ENCODE measurements around the gene PCNX4.

PCNX4 gene

DNA sequence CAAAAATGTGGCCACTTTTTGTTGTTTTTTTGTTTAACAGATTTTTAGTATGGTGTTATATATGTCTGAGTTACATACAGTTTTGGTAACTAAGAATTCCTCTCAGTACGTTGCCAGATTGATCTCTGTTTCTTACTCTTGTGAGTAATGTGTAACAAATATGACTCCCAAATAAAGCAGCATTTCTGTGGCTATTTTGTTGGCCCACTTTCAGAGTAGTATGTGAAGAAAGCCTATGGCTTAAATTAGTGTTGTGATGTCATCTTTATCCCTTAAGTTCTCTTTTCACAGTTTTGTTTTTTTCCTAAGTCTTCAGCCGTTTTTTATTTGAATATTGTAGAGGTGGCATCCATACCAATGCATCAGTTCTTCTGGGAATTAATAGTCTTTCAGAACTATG, 10.7 kb downstream of the PCNX4 start:
- Histone ChIP-seq H3F3A (ENCODE audit: insufficient read depth, low read length) (no peaks in the 10 kb centered on the region), H3K79me2 (ENCODE audit: insufficient read depth, low read length) (peaks cover 37% of the 10 kb centered on the region), H3K9me2 (ENCODE audit: low read depth, low read length) (no peaks in the 10 kb centered on the region), H3K4me2 (ENCODE audit: low read length) (no peak overlapping the region), H4K20me1 (ENCODE audit: insufficient read depth, low read length) (no peaks in the 10 kb centered on the region), H3K4me3 (ENCODE audit: low read depth, low read length, poor library complexity, severe bottlenecking) (no peak overlapping the region), H3K9me3 (ENCODE audit: low read length) (no peaks in the 10 kb centered on the region), H3K27me3 (ENCODE audit: insufficient read depth, low read length) (no peaks in the 10 kb centered on the region), H3K4me1 (ENCODE audit: insufficient read depth, low read length, severe bottlenecking) (no peaks in the 10 kb centered on the region), H3K9ac (ENCODE audit: low read length) (no peak overlapping the region), H3K27ac (ENCODE audit: low read depth, low read length, poor library complexity, severe bottlenecking) (no peak overlapping the region), H3K36me3 (ENCODE audit: insufficient read depth, low read length) (peaks cover 20% of the 10 kb centered on the region), H2AFZ (ENCODE audit: low read length) (no peak overlapping the region)
- TF ChIP-seq, protein P1, sequence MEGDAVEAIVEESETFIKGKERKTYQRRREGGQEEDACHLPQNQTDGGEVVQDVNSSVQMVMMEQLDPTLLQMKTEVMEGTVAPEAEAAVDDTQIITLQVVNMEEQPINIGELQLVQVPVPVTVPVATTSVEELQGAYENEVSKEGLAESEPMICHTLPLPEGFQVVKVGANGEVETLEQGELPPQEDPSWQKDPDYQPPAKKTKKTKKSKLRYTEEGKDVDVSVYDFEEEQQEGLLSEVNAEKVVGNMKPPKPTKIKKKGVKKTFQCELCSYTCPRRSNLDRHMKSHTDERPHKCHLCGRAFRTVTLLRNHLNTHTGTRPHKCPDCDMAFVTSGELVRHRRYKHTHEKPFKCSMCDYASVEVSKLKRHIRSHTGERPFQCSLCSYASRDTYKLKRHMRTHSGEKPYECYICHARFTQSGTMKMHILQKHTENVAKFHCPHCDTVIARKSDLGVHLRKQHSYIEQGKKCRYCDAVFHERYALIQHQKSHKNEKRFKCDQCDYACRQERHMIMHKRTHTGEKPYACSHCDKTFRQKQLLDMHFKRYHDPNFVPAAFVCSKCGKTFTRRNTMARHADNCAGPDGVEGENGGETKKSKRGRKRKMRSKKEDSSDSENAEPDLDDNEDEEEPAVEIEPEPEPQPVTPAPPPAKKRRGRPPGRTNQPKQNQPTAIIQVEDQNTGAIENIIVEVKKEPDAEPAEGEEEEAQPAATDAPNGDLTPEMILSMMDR (IDR thresholded peaks at IDR 0.05; ENCODE audit: low read length): no peak
- TF ChIP-seq EZH2 (IDR thresholded peaks at IDR 0.05; ENCODE audit: borderline replicate concordance, low read length): no peak

DNA sequence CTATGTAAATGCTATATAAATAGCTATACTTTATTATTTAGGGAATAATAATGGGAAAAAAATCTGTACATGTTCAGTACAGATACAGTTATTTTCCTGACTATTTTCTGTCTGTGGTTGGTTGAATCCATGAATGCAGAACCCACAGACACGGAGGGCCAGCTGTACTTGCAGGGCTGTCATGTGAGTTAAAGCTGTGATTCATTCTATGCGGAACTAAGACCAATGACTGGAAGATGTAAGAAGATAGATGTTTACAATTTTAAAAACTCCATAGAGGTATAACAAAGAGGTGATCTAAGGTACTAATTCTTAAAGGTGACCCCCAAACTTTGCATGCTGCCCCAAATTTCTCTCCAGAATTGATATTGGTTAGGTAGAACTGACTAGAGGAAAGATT, 14.6 kb downstream of the PCNX4 start:
- H4K20me1 ChIP-seq (ENCODE audit: insufficient read depth, low read length): no peaks in the 10 kb centered on the region
- no peaks in the 10 kb centered on the region for H3K9me2 ChIP-seq (ENCODE audit: low read depth, low read length)
- H3K27me3 ChIP-seq (ENCODE audit: insufficient read depth, low read length): no peaks in the 10 kb centered on the region
- peaks cover 43% of the 10 kb centered on the region for H3K36me3 ChIP-seq (ENCODE audit: insufficient read depth, low read length)
- H3K9me3 ChIP-seq (ENCODE audit: low read length): no peaks in the 10 kb centered on the region
- no peak overlapping the region for H2AFZ ChIP-seq (ENCODE audit: low read length)
- no peak overlapping the region for H3K4me2 ChIP-seq (ENCODE audit: low read length)
- H3K4me3 ChIP-seq (ENCODE audit: low read depth, low read length, poor library complexity, severe bottlenecking): no peak overlapping the region
- H3K4me1 ChIP-seq (ENCODE audit: insufficient read depth, low read length, severe bottlenecking): no peaks in the 10 kb centered on the region
- TF ChIP-seq, protein P1 (IDR thresholded peaks at IDR 0.05; ENCODE audit: low read length): no peak
- TF ChIP-seq EZH2 (IDR thresholded peaks at IDR 0.05; ENCODE audit: borderline replicate concordance, low read length): no peak
- H3F3A ChIP-seq (ENCODE audit: insufficient read depth, low read length): no peaks in the 10 kb centered on the region
- no peak overlapping the region for H3K9ac ChIP-seq (ENCODE audit: low read length)
- no peak overlapping the region for H3K27ac ChIP-seq (ENCODE audit: low read depth, low read length, poor library complexity, severe bottlenecking)
- H3K79me2 ChIP-seq (ENCODE audit: insufficient read depth, low read length): peaks cover 30% of the 10 kb centered on the region

DNA sequence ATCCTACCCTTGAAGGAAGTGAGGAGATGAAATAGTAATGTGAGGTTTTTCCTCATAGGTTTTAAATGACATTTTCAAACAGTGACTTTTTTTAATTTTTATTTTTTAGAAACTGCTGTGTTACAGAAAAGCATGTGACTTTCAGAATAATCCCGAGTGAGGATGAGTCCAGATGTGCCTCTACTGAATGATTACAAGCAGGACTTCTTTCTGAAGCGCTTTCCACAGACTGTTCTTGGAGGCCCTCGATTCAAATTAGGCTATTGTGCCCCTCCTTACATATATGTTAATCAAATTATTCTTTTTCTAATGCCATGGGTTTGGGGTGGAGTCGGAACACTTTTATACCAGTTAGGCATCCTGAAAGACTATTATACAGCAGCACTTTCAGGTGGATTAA, 15.8 kb downstream of the PCNX4 start:
- no peaks in the 10 kb centered on the region for H3K4me1 ChIP-seq (ENCODE audit: insufficient read depth, low read length, severe bottlenecking)
- H3K27me3 ChIP-seq (ENCODE audit: insufficient read depth, low read length): no peaks in the 10 kb centered on the region
- H3F3A ChIP-seq (ENCODE audit: insufficient read depth, low read length): no peaks in the 10 kb centered on the region
- no peak overlapping the region for H3K27ac ChIP-seq (ENCODE audit: low read depth, low read length, poor library complexity, severe bottlenecking)
- no peak overlapping the region for H3K4me3 ChIP-seq (ENCODE audit: low read depth, low read length, poor library complexity, severe bottlenecking)
- TF ChIP-seq, protein P1 (IDR thresholded peaks at IDR 0.05; ENCODE audit: low read length): no peak
- TF ChIP-seq EZH2 (IDR thresholded peaks at IDR 0.05; ENCODE audit: borderline replicate concordance, low read length): no peak
- H2AFZ ChIP-seq (ENCODE audit: low read length): no peak overlapping the region
- H3K4me2 ChIP-seq (ENCODE audit: low read length): no peak overlapping the region
- H3K9me2 ChIP-seq (ENCODE audit: low read depth, low read length): no peaks in the 10 kb centered on the region
- no peak overlapping the region for H3K9ac ChIP-seq (ENCODE audit: low read length)
- 0 out of 2 replicates have a peak, but pooled peaks cover 26% of the 10 kb centered on the region for H3K79me2 ChIP-seq (ENCODE audit: insufficient read depth, low read length)
- H3K9me3 ChIP-seq (ENCODE audit: low read length): no peaks in the 10 kb centered on the region
- H4K20me1 ChIP-seq (ENCODE audit: insufficient read depth, low read length): no peaks in the 10 kb centered on the region
- peaks cover 45% of the 10 kb centered on the region for H3K36me3 ChIP-seq (ENCODE audit: insufficient read depth, low read length)

All from OCI-LY1 (cell line).